ENCODE measurements around the gene TPGS2. TPM values are rescaled to one million over a fixed set of nuclear protein-coding genes. Genes with fewer than 3 reads are reported as not detected.

Gene TPGS2
- total RNA-seq, 1 donor from 2014 or later: 77.1 TPM

GRCh38 chr18:36856815-36857214 lies 28.0 kb upstream of the TPGS2 start:
- Histone ChIP-seq H3K27me3 (ENCODE audit: control insufficient read depth, insufficient read depth, low read length) (no peaks in the 10 kb centered on the region), H3K36me3 (ENCODE audit: control insufficient read depth, insufficient read depth, low read length) (no peaks in the 10 kb centered on the region), H3K4me3 (ENCODE audit: low read depth, low read length) (no peak overlapping the region)
- DNase-seq (ENCODE audit: low read depth): no peak
- peak; percentile 28 for FAIRE-seq
- no peak for TF ChIP-seq CTCF (IDR thresholded peaks at IDR 0.05; ENCODE audit: insufficient read depth, low read length, severe bottlenecking)

- DNase-seq (ENCODE audit: low read depth) (no peak), FAIRE-seq (no peak)
- Histone ChIP-seq H3K4me3 (ENCODE audit: low read depth, low read length) (no peak overlapping the region), H3K27me3 (ENCODE audit: control insufficient read depth, insufficient read depth, low read length) (no peaks in the 10 kb centered on the region), H3K36me3 (ENCODE audit: control insufficient read depth, insufficient read depth, low read length) (no peaks in the 10 kb centered on the region)
- no peak for TF ChIP-seq CTCF (IDR thresholded peaks at IDR 0.05; ENCODE audit: insufficient read depth, low read length, severe bottlenecking)
These were observed 22.4 kb upstream of the TPGS2 start for GRCh38 chr18:36851202-36851590.

- Histone ChIP-seq H3K36me3 (ENCODE audit: control insufficient read depth, insufficient read depth, low read length) (no peaks in the 10 kb centered on the region), H3K4me3 (ENCODE audit: low read depth, low read length) (no peak overlapping the region), H3K27me3 (ENCODE audit: control insufficient read depth, insufficient read depth, low read length) (no peaks in the 10 kb centered on the region)
- DNase-seq (ENCODE audit: low read depth): peak; percentile 93
- TF ChIP-seq CTCF (IDR thresholded peaks at IDR 0.05; ENCODE audit: insufficient read depth, low read length, severe bottlenecking): no peak
- peak; percentile 75 for FAIRE-seq
These were observed 21.9 kb upstream of the TPGS2 start for GRCh38 chr18:36850527-36851201.

GRCh38 chr18:36849288-36850006 lies 20.6 kb upstream of the TPGS2 start:
- FAIRE-seq: no peak
- no peak for DNase-seq (ENCODE audit: low read depth)
- H3K4me3 ChIP-seq (ENCODE audit: low read depth, low read length): no peak overlapping the region
- H3K27me3 ChIP-seq (ENCODE audit: control insufficient read depth, insufficient read depth, low read length): no peaks in the 10 kb centered on the region
- no peaks in the 10 kb centered on the region for H3K36me3 ChIP-seq (ENCODE audit: control insufficient read depth, insufficient read depth, low read length)
- no peak for TF ChIP-seq CTCF (IDR thresholded peaks at IDR 0.05; ENCODE audit: insufficient read depth, low read length, severe bottlenecking)

GRCh38 chr18:36848609-36849008 lies 19.8 kb upstream of the TPGS2 start:
- Histone ChIP-seq H3K27me3 (ENCODE audit: control insufficient read depth, insufficient read depth, low read length) (no peaks in the 10 kb centered on the region), H3K4me3 (ENCODE audit: low read depth, low read length) (no peak overlapping the region), H3K36me3 (ENCODE audit: control insufficient read depth, insufficient read depth, low read length) (no peaks in the 10 kb centered on the region)
- no peak for DNase-seq (ENCODE audit: low read depth)
- no peak for FAIRE-seq
- TF ChIP-seq CTCF (IDR thresholded peaks at IDR 0.05; ENCODE audit: insufficient read depth, low read length, severe bottlenecking): no peak
